OCI-LY7 (cell line): ENCODE data around the gene PPM1M. TPM values are rescaled to one million over a fixed set of nuclear protein-coding genes. Genes with fewer than 3 reads are reported as not detected.

Source experiments
- BruUV-seq: library from RNA; stranded (reverse); fragments of 400-500 nt; replicated peaks from 2 replicates; lab custom pipeline; 2021; lab: Mats Ljungman, UMichigan
- CTCF ChIA-PET: fragments of 300-600 bp; sonication (Branson Sonifier 250); formaldehyde crosslinking; loops from one replicate; lab custom pipeline; 2022; ENCODE audit warnings: antibody characterized with exemption; ENCODE audit not compliant: unreplicated experiment; lab: Charles Lee
- POLR2A ChIA-PET: fragments of 300-600 bp; sonication (Branson Sonifier 250); formaldehyde crosslinking; loops from one replicate; lab custom pipeline; 2022; ENCODE audit warnings: antibody characterized with exemption; lab: Charles Lee
- DNase-seq: peaks from one replicate; pipeline ENCODE4 v3.0.0-alpha.2; 2015; ENCODE audit warnings: low spot score
- H2AFZ ChIP-seq: fragments of 200-600 bp; sonication (generic), shearing (Covaris generic); 2 replicates; pipeline ENCODE4 v1.6.1; 2014; ENCODE audit warnings: mild to moderate bottlenecking, antibody characterized with exemption, low read length, moderate library complexity
- H3K27ac ChIP-seq: fragments of 200-600 bp; sonication (generic); 2 replicates; pipeline ENCODE4 v1.5.1; 2014; ENCODE audit warnings: mixed run types, low read depth, mild to moderate bottlenecking, moderate library complexity, low read length, inconsistent platforms; ENCODE audit not compliant: poor library complexity, severe bottlenecking
- H3K36me3 ChIP-seq: fragments of 200-600 bp; sonication (generic); 2 replicates; pipeline ENCODE4 v1.6.1; 2014; ENCODE audit warnings: mild to moderate bottlenecking, antibody characterized with exemption, low read length, moderate library complexity, mixed read lengths; ENCODE audit not compliant: insufficient read depth
- H3K4me1 ChIP-seq: fragments of 200-600 bp; sonication (generic); 2 replicates; pipeline ENCODE4 v1.5.1; 2014; ENCODE audit warnings: mild to moderate bottlenecking, low read length; ENCODE audit not compliant: insufficient read depth, poor library complexity, severe bottlenecking
- H3K4me2 ChIP-seq: fragments of 200-600 bp; sonication (generic); 2 replicates; pipeline ENCODE4 v1.6.1; 2014; ENCODE audit warnings: mild to moderate bottlenecking, low read length
- H3K4me3 ChIP-seq: fragments of 200-600 bp; sonication (generic); 2 replicates; pipeline ENCODE4 v1.5.1; 2014; ENCODE audit warnings: mild to moderate bottlenecking, low read depth, low read length; ENCODE audit not compliant: poor library complexity, severe bottlenecking
- H3K79me2 ChIP-seq: fragments of 200-600 bp; sonication (generic); 2 replicates; pipeline ENCODE4 v1.6.1; 2016; ENCODE audit warnings: low read depth, mild to moderate bottlenecking, low read length, moderate library complexity, mixed read lengths; ENCODE audit not compliant: insufficient read depth
- H3K9me2 ChIP-seq: fragments of 200-600 bp; sonication (generic); 2 replicates; pipeline ENCODE4 v1.6.1; 2016; ENCODE audit warnings: mild to moderate bottlenecking, low read length, mixed read lengths; ENCODE audit not compliant: insufficient read depth
- H3K9me3 ChIP-seq: fragments of 200-600 bp; sonication (generic); 2 replicates; pipeline ENCODE4 v1.6.1; 2014; ENCODE audit warnings: mild to moderate bottlenecking, mixed run types, low read length, mixed read lengths
- H4K20me1 ChIP-seq: fragments of 200-600 bp; sonication (generic); 2 replicates; pipeline ENCODE4 v1.6.1; 2014; ENCODE audit warnings: mild to moderate bottlenecking, antibody characterized with exemption, low read length, moderate library complexity, mixed read lengths; ENCODE audit not compliant: insufficient read depth
- EZH2phosphoT487 ChIP-seq: fragments of 200-600 bp; sonication (generic); IDR thresholded peaks from 2 replicates; pipeline ENCODE4 v1.6.1; 2018; ENCODE audit warnings: low read depth, borderline replicate concordance, mild to moderate bottlenecking, mixed run types, antibody characterized with exemption, low read length, moderate library complexity, mixed read lengths
- intact Hi-C: fragments of 100-400 bp; cut with micrococcal nuclease; formaldehyde crosslinking; loops from one replicate; pipeline ENCODE4 v1.10.0; 2022; ENCODE audit not compliant: unreplicated experiment
- total RNA-seq, 2 experiments: library from RNA; depleted of rRNA in 1 of 2; stranded (reverse); fragments of >200 nt in 1 of 2; shearing (Covaris generic) in 1 of 2; gene quantifications; 2 replicates each; pipeline ENCODE4 v1.2.3, GENCODE V29; 2014 to 2022
- TF ChIP-seq, protein P1 (sequence below): fragments of 200-600 bp; sonication (generic); conservative IDR thresholded peaks from 2 replicates; pipeline ENCODE4 v1.5.1; 2014; ENCODE audit warnings: mild to moderate bottlenecking, antibody characterized with exemption, low read length, moderate library complexity, mixed read lengths

PPM1M gene
- total RNA-seq, 2 experiments from 2014 or later: 4.4 to 15.6 TPM

- no TSS peak for BruUV-seq
- ChIA-PET POLR2A (interaction anchor here (0.9 to 2.5 kb wide), 14 partner anchors 9 to 154 kb away, joined by 3 to 13 read pairs (median 6); partner anchors contain the start of genes GLYCTK and TLR9), CTCF (interaction anchor here (1.0 kb wide), 1 partner anchor 39 kb away, joined by 3 read pairs; the partner anchor contains the start of gene TWF2)
- Histone ChIP-seq H3K4me2 (peak overlapping the region; percentile 94), H2AFZ (no peak overlapping the region), H3K9me3 (peaks cover 4% of the 10 kb centered on the region; the same call in 1 of the 2 replicates), H3K79me2 (peaks cover 51% of the 10 kb centered on the region), H4K20me1 (peaks cover 29% of the 10 kb centered on the region), H3K27ac (peak overlapping the region; percentile 67), H3K36me3 (peaks cover 40% of the 10 kb centered on the region), H3K9me2 (no peaks in the 10 kb centered on the region), H3K4me3 (peak overlapping the region; percentile 70), H3K4me1 (peaks cover 29% of the 10 kb centered on the region)
- DNase-seq: peak; percentile 73
- TF ChIP-seq EZH2phosphoT487: no peak
- TF ChIP-seq, protein P1, sequence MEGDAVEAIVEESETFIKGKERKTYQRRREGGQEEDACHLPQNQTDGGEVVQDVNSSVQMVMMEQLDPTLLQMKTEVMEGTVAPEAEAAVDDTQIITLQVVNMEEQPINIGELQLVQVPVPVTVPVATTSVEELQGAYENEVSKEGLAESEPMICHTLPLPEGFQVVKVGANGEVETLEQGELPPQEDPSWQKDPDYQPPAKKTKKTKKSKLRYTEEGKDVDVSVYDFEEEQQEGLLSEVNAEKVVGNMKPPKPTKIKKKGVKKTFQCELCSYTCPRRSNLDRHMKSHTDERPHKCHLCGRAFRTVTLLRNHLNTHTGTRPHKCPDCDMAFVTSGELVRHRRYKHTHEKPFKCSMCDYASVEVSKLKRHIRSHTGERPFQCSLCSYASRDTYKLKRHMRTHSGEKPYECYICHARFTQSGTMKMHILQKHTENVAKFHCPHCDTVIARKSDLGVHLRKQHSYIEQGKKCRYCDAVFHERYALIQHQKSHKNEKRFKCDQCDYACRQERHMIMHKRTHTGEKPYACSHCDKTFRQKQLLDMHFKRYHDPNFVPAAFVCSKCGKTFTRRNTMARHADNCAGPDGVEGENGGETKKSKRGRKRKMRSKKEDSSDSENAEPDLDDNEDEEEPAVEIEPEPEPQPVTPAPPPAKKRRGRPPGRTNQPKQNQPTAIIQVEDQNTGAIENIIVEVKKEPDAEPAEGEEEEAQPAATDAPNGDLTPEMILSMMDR: peak; percentile 47
- intact Hi-C loops: loop anchor here (1.0 kb wide), 2 partner anchors 39 to 53 kb away; partner anchors contain the start of genes TLR9 and TWF2
Measured at GRCh38 chr3:52277972-52278509, 32.5 kb downstream of the PPM1M start.

- Histone ChIP-seq H3K9me2 (no peaks in the 10 kb centered on the region), H3K27ac (peak within 1 kb of the TSS; percentile 67), H3K4me1 (peaks cover 29% of the 10 kb centered on the region), H3K36me3 (peaks cover 34% of the 10 kb centered on the region), H3K9me3 (peaks cover 4% of the 10 kb centered on the region; the same call in 1 of the 2 replicates), H4K20me1 (peaks cover 25% of the 10 kb centered on the region), H3K79me2 (peaks cover 46% of the 10 kb centered on the region), H3K4me3 (peak within 1 kb of the TSS; percentile 70), H3K4me2 (peak within 1 kb of the TSS; percentile 94), H2AFZ (peak within 1 kb of the TSS; percentile 23; the same call in 1 of the 2 replicates)
- BruUV-seq: no TSS peak
- CTCF ChIA-PET: interaction anchor here (0.5 to 1.2 kb wide), 3 partner anchors 10 to 58 kb away, joined by 3 to 4 read pairs (median 3); partner anchors contain the start of gene TWF2
- intact Hi-C loops: loop anchor here (1.0 kb wide), 2 partner anchors 39 to 53 kb away; partner anchors contain the start of genes TLR9 and TWF2
- TF ChIP-seq EZH2phosphoT487: no peak
- TF ChIP-seq, protein P1: peak; percentile 60
- DNase-seq: peak; percentile 94
- POLR2A ChIA-PET: interaction anchor here (1.0 to 2.0 kb wide), 7 partner anchors 9 to 171 kb away, joined by 3 to 13 read pairs (median 4); partner anchors contain the start of genes GLYCTK and TLR9
Measured at GRCh38 chr3:52278510-52279069, 33.0 kb downstream of the PPM1M start, which contains the start of gene WDR82. Gene WDR82, minus strand, starts transcription at chr3:52278649. Its CDS starts 288 bp downstream, at chr3:52278361.
